DMS114 treated with DMSO at 0.1 percent for 48 hours (cell line): ENCODE data around the gene CD300C.
"Not testable (repeated sequence)": the region's sequence is repeated elsewhere in the genome, so short reads cannot be mapped to it uniquely, and the experiment has no call there.

ENCODE experiments used
- DNase-seq: peaks from one replicate; lab custom pipeline; 2025; ENCODE audit not compliant: unreplicated experiment; lab: John Stamatoyannopoulos, UW

The CD300C gene

DNA sequence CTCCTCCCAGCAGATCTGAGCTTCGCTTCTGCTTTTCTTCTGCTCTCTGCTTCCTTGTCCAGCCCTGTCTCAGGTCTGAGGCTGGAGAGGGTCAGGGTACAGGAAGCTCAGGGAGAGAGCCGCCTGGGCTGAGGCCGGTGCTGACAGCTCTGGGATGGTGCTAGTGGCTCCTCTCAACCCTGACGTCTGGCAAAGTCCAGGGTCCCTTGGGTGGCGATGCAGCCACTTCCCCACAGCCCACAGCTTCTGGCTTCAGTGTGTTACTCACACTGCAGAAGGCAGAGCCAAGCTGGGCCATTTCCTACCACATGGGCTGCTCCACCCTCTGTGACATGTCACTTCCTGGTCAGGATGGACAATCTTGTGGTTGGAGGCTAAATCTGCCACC, at the start of gene CD300C:
Gene CD300C (minus strand): TSS at position 273 of the 388 bp plus-strand sequence. CDS start 333 bp downstream, outside the sequence.
- no peak for DNase-seq

- no peak for DNase-seq
These were observed 49.3 kb upstream of the CD300C start for GRCh38 chr17:74595037-74595750.

DNA sequence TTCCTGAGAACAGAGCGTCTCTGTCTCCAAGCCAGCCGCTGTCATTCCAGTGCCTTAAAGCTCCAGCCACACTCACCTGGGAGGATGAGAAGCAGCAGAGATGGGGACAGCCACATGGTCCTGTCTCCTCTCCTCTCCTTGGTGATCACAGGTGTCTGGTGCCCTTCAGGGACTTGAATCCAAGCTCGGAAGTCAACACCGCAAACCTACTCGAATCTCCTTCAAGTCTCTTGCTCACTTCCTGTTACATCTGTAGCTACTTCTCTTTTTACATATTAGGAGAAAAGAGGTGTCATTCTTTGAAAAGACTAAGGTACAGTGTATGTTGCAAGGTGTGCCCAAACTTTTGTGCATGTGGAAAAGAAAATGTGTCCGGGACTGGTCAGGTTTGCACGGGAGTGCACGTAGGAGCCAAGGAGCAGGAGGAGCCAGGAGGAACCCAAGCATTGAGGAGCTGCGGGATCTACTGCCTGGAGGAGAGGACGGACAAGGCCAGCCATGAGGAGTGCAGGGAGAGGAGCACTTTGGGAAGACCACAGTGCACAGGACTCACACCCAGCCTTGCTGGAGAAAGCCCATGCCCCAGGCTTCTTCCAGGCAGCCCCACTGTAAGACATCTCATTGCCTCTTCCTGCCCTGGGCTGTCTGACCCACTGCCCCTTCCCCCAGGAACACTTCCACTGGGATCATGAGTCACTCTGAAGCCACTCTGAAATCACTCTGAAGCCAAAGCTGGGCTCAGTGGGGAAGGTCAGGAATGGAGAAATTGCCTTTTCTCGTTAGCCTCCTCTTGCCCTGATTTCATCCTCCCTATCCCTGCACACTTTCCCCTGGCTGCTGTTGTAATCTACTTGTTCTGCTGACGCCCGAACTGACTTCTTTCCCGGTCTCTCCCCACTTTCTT, 46.4 kb upstream of the CD300C start, which contains the start of gene CD300LD:
Gene CD300LD (minus strand): TSS at position 197 of the 904 bp plus-strand sequence. CDS start 81 bp downstream, at position 116.
- DNase-seq: no peak

GRCh38 chr17:74591503-74591902, 45.6 kb upstream of the CD300C start:
- DNase-seq: no peak

- DNase-seq: no peak
These were observed 39.8 kb upstream of the CD300C start for GRCh38 chr17:74585711-74586110.

DNA sequence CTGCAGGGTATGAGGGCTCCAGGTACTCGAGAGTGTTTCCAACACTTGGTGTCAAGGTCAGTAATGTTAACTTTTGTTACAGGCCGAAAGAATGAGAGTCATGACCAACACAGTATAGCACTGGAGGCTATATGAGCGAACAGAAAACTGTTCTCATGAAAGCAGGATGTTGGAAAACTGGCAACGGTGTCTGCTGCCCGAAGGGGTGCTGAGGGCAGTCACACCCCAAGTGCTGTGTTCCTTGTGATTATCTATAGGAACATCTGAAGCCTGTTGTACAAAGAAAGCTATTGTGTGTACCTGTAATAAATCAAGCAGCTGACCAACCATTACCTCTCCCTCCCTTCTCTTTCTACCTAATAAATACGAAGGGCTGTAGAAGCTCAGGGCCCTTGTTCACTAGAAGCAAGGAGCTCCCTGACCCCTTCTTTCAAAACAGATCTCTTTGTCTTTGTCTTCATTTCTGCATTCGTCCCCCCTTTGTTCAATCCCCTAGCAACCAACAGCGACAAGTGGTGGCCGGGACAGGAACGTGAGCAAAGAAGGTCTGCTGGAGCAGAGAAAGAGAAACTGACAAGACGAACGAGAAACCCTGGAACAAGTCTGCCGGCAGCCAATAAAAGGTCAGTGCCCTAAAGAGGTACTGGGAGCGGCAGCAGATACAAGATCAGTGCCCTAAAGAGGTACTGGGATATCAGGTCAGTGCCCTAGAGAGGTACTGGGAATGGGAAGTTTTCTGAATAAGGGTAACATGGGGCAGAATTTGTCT, 38.6 kb upstream of the CD300C start:
- DNase-seq: no peak

- DNase-seq: no peak
These were observed 36.7 kb upstream of the CD300C start for GRCh38 chr17:74582633-74583032.

DNA sequence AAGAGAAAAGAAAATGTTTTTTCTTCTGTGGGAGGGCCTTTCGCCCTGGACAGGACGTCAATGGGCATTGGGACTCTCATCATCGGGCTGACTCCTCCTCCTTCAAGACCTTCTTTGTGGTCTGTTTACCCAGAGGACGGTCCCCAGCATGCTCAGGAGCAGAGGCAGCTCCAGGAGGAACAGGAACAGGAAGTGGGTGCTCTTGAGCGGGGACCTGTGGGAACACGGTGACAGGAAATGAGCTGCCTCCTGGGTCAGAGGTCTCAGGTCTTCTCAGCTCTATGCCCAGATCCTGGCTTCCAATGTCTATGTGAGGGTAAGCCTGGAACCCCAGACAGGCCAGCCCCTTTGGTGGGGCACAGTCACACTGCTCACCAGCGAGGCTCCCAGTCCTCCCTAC, 34.0 kb upstream of the CD300C start:
- DNase-seq: no peak

DNA sequence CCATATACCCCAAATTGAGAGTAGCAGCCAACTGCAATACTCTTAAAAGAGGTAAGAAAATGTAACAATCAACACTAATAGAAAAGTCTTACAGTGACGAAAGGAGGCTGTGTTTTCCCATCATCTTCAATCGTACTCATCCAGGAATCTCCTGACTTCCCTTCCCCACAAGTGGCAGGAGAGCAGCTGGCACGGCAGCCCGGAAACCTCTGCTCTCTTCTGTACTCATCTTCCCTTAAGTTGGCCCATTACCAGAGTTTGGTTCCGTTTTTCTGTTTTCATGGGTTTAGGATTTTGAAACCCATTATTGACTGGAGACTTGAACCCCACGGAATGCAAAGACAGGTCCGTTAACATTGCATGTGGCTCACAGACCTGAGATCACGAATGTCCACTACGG, 33.1 kb upstream of the CD300C start:
- DNase-seq: no peak

GRCh38 chr17:74574489-74575142, 28.7 kb upstream of the CD300C start:
- DNase-seq: no peak

GRCh38 chr17:74573635-74574034, 27.7 kb upstream of the CD300C start:
- not testable (repeated sequence) for DNase-seq

GRCh38 chr17:74573169-74573568, 27.3 kb upstream of the CD300C start:
- no peak for DNase-seq

- DNase-seq: no peak
These were observed 25.8 kb upstream of the CD300C start for GRCh38 chr17:74571621-74572270.

- DNase-seq: no peak
These were observed 23.4 kb upstream of the CD300C start for GRCh38 chr17:74569020-74570003.

DNA sequence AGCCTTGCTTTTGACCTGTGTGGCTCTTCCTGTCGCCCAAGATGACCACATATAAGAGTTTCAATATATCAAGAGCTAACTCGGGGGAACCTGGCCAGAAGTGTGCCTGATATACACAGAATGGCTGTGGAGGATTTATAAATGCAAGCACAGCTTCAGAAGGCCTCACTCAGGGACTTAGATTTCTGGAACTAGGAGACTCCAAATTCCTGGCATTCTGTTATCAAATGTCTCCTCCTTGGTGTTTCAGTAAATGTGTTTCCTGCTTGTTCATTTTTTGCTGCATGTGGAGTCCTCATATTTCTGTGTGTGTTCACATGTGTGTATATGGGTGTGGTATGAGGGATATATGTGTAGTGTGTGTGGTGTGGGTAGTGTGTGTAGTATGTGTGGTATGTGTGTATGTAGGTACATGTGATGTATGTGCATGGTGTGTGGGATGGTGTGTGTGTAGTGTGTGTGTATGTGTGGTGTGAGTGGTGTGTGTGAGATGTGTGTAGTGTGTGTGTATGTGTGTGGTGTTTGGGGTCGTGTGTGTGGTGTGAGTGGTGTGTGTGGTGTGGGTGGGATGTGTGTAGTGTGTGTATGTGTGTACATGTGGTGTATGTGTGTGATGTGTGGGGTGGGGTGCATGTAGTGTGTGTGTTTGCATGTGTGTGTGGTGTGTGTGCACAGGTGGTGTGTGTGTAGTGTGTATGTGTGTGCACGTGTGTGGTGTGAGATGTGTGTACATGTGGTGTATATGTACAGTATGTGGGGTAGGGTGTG, 22.4 kb upstream of the CD300C start:
- no peak for DNase-seq

GRCh38 chr17:74567397-74567796, 21.5 kb upstream of the CD300C start, which contains the start of gene CD300H:
TSS of gene CD300H (minus strand) at chr17:74567509.
- DNase-seq: no peak

DNA sequence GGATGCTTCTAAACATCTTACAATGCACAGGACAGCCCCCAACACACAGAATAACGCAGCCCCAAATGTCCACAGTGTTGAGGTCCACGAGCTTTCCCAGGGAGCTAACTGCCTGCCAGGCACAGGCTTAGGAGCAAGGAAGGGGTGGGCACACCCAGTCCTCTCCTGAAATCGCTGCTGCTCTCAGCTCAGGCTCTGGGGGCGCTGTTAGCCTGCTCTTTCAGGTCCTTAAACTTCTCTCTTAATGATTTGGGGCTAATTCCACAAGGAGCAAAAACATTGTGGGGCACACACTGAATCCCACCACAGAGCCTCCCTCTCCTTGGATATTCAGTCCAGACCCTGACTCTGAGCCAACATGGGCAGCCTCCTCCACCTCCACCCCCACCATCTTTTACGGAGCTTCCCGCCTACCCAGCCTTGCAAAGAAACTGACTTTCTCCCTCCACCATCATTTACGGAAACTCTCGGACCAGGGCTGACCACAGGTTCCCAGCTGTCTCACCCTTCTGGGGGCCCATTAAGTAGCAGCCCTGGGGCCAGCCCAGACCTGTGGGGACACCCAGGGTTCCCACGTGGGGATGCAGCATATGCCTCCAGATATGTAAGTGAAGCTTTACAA, 20.3 kb upstream of the CD300C start:
- DNase-seq: peak; percentile 3

DNA sequence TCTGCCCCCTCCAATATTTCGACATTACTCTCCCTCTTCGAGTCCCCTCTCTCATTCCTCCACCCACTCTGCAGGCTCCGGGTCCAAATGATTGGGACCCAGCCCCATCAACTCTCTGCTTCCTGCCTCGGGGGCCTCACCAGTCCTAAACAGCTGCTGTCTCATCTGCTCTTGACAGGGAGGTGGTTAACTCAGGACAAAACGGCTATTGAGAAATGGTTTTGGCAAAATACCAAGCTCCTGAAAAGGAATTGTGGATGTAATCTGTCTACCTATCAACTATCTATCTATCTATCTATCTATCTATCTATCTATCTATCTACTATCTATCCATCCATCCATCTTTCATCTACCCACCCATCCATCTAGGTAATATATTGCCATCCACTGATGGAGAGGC, 19.2 kb upstream of the CD300C start:
- DNase-seq: no peak
